NCI-H1436 (cell line): ENCODE results near the gene HOXB7.
A peak's percentile ranks its signal among the peaks of the same experiment; 100 is the strongest.

Experiments used
- DNase-seq: peaks from one replicate; lab custom pipeline; 2025; lab: John Stamatoyannopoulos, UW

Gene HOXB7

GRCh38 chr17:48565925-48566710 is 44.7 kb downstream of the HOXB7 start:
- no peak for DNase-seq

- no peak for DNase-seq
Measured at GRCh38 chr17:48565022-48565554, 45.7 kb downstream of the HOXB7 start.

GRCh38 chr17:48564188-48565021 is 46.4 kb downstream of the HOXB7 start:
- peak; percentile 55 for DNase-seq

GRCh38 chr17:48563867-48564187 is 47.0 kb downstream of the HOXB7 start:
- no peak for DNase-seq

GRCh38 chr17:48563385-48563838 is 47.4 kb downstream of the HOXB7 start:
- DNase-seq: no peak

GRCh38 chr17:48562934-48563333 is 47.9 kb downstream of the HOXB7 start:
- DNase-seq: no peak

- DNase-seq: no peak
Measured at GRCh38 chr17:48561884-48562810, 48.7 kb downstream of the HOXB7 start.

GRCh38 chr17:48559840-48560817 is 50.7 kb downstream of the HOXB7 start:
- no peak for DNase-seq

GRCh38 chr17:48559122-48559839 is 51.5 kb downstream of the HOXB7 start:
- no peak for DNase-seq

GRCh38 chr17:48558831-48559121 is 52.0 kb downstream of the HOXB7 start:
- no peak for DNase-seq

GRCh38 chr17:48558057-48558830 is 52.6 kb downstream of the HOXB7 start:
- no peak for DNase-seq
